A673 (cell line): ENCODE data around the gene CEP112.

Source experiments
- CTCF ChIP-seq: fragments of 300-800, 200-600 bp; sonication (generic); conservative IDR thresholded peaks from 2 replicates; pipeline ENCODE4 v1.5.1; 2017; ENCODE audit warnings: low read depth, mild to moderate bottlenecking, antibody characterized with exemption, low read length, moderate library complexity, mixed read lengths
- EZH2 ChIP-seq: fragments of 200-600 bp; sonication (generic); IDR thresholded peaks from 2 replicates; pipeline ENCODE4 v1.6.1; 2017; ENCODE audit warnings: borderline replicate concordance, low read depth, mild to moderate bottlenecking, mixed read lengths, antibody characterized with exemption, low read length; ENCODE audit not compliant: poor library complexity, severe bottlenecking

GRCh38 chr17:65628644-65629036 is 563.3 kb downstream of the CEP112 start:
- no peak for TF ChIP-seq CTCF
- TF ChIP-seq EZH2: no peak
